Progenitor cell of endocrine pancreas (in vitro differentiated cells): ENCODE results near the gene CACNG4. TPM values are rescaled to one million over a fixed set of nuclear protein-coding genes. Genes with fewer than 3 reads are reported as not detected.
A peak's percentile ranks its signal among the peaks of the same experiment; 100 is the strongest.

Source experiments
- DNase-seq: peaks from one replicate; pipeline ENCODE4 v3.0.0; 2021; ENCODE audit warnings: low spot score; ENCODE audit not compliant: unreplicated experiment
- H3K27ac Mint-ChIP-seq: 2 replicates; pipeline ENCODE4 v1.8.0; 2021; ENCODE audit warnings: mild to moderate bottlenecking, moderate library complexity, mixed read lengths
- H3K27me3 Mint-ChIP-seq: 2 replicates; pipeline ENCODE4 v1.8.0; 2021; ENCODE audit warnings: mixed read lengths
- H3K36me3 Mint-ChIP-seq: 2 replicates; pipeline ENCODE4 v1.8.0; 2022; ENCODE audit warnings: mixed read lengths; ENCODE audit not compliant: insufficient read depth
- H3K4me1 Mint-ChIP-seq: 2 replicates; pipeline ENCODE4 v1.8.0; 2021; ENCODE audit warnings: low read depth, mixed read lengths
- H3K4me3 Mint-ChIP-seq: 2 replicates; pipeline ENCODE4 v1.8.0; 2021; ENCODE audit warnings: low read depth, mild to moderate bottlenecking, moderate library complexity, mixed read lengths
- H3K9me3 Mint-ChIP-seq: 2 replicates; pipeline ENCODE4 v1.8.0; 2021; ENCODE audit warnings: low read depth, mixed read lengths
- CTCF ChIP-seq: fragments of 200-600 bp; sonication (generic); IDR thresholded peaks from one replicate; pipeline ENCODE4 v1.5.0; 2021; ENCODE audit warnings: antibody characterized with exemption, mild to moderate bottlenecking; ENCODE audit not compliant: unreplicated experiment
- total RNA-seq: library from RNA; stranded (reverse); gene quantifications from 2 replicates; pipeline ENCODE4 v1.2.1, GENCODE V29; 2021

Gene CACNG4
- total RNA-seq, 1 donor from 2014 or later, result 6.5 TPM

GRCh38 chr17:67047382-67047781 lies 82.9 kb downstream of the CACNG4 start:
- peaks cover 5% of the 10 kb centered on the region for H3K36me3 Mint-ChIP-seq
- TF ChIP-seq CTCF, result no peak
- no peak for DNase-seq
- peak overlapping the region; percentile 35 for H3K27ac Mint-ChIP-seq
- H3K27me3 Mint-ChIP-seq, result peaks cover 2% of the 10 kb centered on the region
- peaks cover 16% of the 10 kb centered on the region for H3K4me1 Mint-ChIP-seq
- H3K9me3 Mint-ChIP-seq, result peaks cover 17% of the 10 kb centered on the region
- no peak overlapping the region for H3K4me3 Mint-ChIP-seq

GRCh38 chr17:67049025-67049739 lies 84.7 kb downstream of the CACNG4 start:
- TF ChIP-seq CTCF, result no peak
- no peak for DNase-seq
- H3K4me1 Mint-ChIP-seq, result peaks cover 8% of the 10 kb centered on the region
- no peaks in the 10 kb centered on the region for H3K27me3 Mint-ChIP-seq
- no peak overlapping the region for H3K4me3 Mint-ChIP-seq
- peaks cover 17% of the 10 kb centered on the region for H3K9me3 Mint-ChIP-seq
- no peak overlapping the region for H3K27ac Mint-ChIP-seq
- H3K36me3 Mint-ChIP-seq, result peaks cover 5% of the 10 kb centered on the region

- Mint-ChIP-seq H3K27me3 (peaks cover 5% of the 10 kb centered on the region), H3K9me3 (peaks cover 17% of the 10 kb centered on the region), H3K36me3 (peaks cover 5% of the 10 kb centered on the region), H3K4me1 (peaks cover 8% of the 10 kb centered on the region), H3K27ac (no peak overlapping the region), H3K4me3 (no peak overlapping the region)
- TF ChIP-seq CTCF, result no peak
- no peak for DNase-seq
Observed at GRCh38 chr17:67050066-67050465, 85.6 kb downstream of the CACNG4 start.

DNA sequence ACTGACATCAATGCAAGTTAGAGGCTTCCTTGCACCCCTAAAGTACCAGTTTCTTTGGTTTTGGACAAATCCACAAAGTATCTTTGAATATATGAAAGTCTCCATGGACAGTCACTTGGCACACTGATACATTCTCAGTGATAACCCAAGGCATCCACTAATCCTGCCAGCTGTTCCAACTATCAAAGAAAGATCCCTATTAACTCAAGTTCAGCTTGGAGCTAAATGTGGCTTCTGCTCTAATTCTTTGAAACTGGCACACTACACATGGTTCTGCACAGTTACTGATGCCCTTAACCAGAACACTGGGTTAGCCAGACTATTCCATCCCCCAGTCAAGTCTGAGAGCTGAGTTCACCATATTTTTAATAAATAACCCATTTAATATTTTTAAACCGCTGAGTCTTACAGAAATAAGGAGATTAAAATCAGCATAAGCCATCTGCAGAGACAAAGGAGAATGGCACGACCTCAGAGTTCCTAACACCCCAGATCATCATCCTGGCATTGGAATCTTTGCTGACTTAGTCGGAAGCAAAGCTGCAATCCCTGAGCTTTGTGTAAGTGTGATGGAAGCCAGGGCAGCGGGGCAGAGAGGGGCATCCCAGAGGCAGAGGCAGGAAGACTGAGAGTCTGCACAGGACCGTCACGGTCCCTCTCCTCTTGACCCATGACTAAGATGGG lies 86.1 kb downstream of the CACNG4 start:
- no peak for TF ChIP-seq CTCF
- Mint-ChIP-seq H3K27ac (no peak overlapping the region), H3K9me3 (peaks cover 17% of the 10 kb centered on the region), H3K27me3 (peaks cover 5% of the 10 kb centered on the region), H3K36me3 (peaks cover 5% of the 10 kb centered on the region), H3K4me1 (peaks cover 8% of the 10 kb centered on the region), H3K4me3 (no peak overlapping the region)
- DNase-seq, result no peak

- H3K36me3 Mint-ChIP-seq, result peaks cover 5% of the 10 kb centered on the region
- no peak overlapping the region for H3K27ac Mint-ChIP-seq
- peaks cover 5% of the 10 kb centered on the region for H3K27me3 Mint-ChIP-seq
- no peak overlapping the region for H3K4me3 Mint-ChIP-seq
- DNase-seq, result no peak
- peaks cover 17% of the 10 kb centered on the region for H3K9me3 Mint-ChIP-seq
- TF ChIP-seq CTCF, result no peak
- H3K4me1 Mint-ChIP-seq, result peaks cover 8% of the 10 kb centered on the region
Observed at GRCh38 chr17:67051155-67051538, 86.6 kb downstream of the CACNG4 start.
